HG03066 (cell line): ENCODE measurements around the gene TBC1D22A.
"Not testable (repeated sequence)": the region's sequence is repeated elsewhere in the genome, so short reads cannot be mapped to it uniquely, and the experiment has no call there.

Experiments
- ATAC-seq: cut with Tn5 transposase; IDR thresholded peaks from one replicate; pipeline ENCODE4 v1.9.1; 2021; ENCODE audit warnings: low read depth; ENCODE audit not compliant: unreplicated experiment

TBC1D22A gene

GRCh38 chr22:47165338-47166032 lies 403.0 kb downstream of the TBC1D22A start:
- no peak for ATAC-seq

DNA sequence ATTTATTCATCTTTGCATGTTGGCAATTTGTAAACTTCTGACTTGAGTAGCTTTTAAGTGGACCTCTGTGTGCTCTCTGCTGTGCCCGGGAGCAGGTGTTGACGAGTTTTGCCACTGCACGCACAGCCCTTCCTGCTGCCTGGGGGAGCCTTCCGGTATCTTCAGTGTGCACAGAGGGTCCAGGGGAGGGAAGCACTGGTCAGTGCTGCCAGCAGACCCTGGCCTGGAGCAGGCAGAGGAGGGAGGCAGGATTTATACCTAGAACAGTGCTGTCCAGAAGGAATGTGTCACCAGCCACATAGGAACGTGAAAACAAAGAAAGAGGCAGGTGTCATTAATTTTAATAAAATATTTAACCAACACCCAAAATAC lies 403.6 kb downstream of the TBC1D22A start:
- no peak for ATAC-seq

DNA sequence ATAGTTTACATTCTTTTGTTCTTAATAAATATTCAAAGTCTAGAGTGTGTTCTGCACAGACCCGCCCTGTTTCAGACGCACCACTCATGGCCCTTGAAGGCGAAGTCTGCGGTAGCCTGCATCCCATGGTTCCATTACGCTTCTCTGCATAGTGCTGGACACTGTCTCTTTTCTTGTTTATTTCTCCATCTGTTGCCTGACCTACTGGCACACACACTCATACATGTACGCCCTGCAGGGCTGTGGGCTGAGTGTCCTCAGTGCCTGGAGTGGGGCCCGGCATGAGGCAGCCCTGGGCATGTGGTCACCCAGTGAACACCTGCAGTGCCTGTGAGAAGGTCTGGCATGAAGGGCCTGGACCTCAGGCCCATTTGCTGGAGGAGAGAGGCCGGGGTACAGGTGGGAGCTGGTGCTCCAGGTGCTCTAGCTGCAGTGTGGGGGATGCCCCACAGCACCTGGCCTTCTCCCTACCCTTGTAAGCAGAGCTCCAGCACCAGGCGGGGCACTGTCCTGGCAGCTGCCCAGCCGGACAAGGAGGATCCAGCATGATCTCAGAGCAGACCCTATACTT lies 404.1 kb downstream of the TBC1D22A start:
- no peak for ATAC-seq

DNA sequence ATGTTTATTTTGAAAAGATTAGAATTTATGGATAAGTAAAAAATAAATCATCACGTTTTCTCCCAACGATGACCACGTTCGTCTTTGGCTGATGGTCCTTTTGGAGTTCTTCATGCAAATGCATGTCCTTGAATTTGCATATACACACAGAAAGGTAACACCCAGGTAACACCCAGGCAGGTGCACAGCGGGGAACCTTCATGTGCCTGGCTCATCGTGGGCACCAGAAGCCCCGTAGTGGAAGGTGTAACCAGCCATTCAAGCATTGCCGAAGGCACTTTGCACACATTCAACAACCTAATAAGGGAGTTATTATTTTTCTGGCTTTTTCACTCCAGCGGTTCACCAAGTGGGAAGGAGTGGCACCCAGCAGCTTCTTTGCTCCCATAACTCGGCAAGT lies 404.6 kb downstream of the TBC1D22A start:
- ATAC-seq, result no peak

GRCh38 chr22:47167921-47168320 lies 405.5 kb downstream of the TBC1D22A start:
- ATAC-seq, result not testable (repeated sequence)

DNA sequence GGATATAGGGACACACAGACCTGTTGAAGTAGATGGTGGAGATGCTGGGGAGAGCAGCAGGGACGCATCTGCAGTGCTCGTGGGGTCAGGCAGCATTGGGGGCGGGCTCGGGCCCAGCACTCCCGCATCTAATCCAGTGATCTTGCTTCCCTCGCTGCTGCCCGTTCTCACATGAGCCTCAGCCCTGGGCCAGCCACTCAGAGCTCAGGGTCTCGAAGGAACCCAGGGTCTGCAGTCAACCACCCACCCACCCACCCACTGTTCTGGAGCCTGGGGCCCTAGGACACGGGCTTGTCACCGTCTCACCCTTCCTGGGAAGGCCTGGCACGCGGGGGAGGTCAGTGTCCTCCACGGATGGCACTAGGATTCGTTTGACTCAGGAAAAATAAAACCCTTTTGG lies 406.0 kb downstream of the TBC1D22A start:
- ATAC-seq, result no peak

GRCh38 chr22:47168900-47169800 lies 406.7 kb downstream of the TBC1D22A start:
- no peak for ATAC-seq

DNA sequence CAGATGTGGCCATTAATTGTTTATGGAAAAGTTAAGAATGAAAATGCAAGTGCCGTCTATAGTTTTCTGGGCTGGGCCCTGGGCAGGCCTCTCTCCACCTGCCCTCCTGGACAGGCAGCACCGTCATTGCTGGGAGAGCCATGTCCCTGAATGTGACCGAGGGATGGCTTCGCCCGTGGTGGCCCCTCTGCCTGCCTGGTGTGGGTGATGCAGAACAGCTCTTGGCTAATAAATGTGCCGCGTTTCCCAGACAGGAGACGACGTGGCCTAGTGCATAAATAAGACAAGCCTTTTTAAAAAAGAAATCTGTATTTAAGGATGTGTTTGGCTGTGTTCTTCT lies 407.3 kb downstream of the TBC1D22A start:
- no peak for ATAC-seq

DNA sequence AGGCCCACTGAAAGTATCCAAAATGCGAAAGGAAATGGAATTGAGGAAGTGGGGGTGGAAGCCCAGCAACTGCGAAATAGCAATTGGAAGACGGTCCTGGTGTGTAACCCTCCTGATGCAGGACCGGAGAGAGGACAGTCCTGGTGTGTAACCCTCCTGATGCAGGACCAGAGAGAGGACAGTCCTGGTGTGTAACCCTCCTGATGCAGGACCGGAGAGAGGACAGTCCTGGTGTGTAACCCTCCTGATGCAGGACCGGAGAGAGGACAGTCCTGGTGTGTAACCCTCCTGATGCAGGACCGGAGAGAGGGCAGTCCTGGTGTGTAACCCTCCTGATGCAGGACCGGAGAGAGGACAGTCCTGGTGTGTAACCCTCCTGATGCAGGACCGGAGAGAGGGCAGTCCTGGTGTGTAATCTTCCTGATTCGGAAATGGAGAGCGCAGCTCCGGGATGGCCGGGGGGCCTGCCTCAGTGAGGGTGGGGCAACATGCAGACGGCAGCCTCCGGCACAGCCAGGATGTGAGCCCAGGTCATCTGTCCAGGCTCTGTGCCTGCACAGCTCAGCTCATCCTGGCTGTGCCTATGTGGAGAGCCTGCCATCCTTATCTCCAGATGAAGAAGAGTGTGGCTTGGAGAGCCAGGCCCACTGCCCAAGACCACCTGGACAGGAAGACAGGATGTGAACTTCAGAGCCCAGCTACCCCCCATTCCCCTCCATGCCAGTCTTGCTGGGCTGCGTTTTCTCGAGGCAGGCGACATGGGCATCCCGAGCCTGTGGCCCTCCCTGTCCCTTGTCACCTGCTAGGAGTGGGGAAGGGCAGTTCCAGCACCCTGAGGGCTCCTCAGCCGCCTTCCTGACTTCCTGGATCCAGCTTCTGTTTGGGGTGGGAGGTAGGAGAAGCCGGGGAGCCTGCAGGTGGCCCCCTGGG lies 408.3 kb downstream of the TBC1D22A start:
- ATAC-seq, result not testable (repeated sequence)

- ATAC-seq, result no peak
Observed at GRCh38 chr22:47171441-47172221, 409.2 kb downstream of the TBC1D22A start.

- ATAC-seq, result no peak
Observed at GRCh38 chr22:47172771-47173534, 410.5 kb downstream of the TBC1D22A start.

DNA sequence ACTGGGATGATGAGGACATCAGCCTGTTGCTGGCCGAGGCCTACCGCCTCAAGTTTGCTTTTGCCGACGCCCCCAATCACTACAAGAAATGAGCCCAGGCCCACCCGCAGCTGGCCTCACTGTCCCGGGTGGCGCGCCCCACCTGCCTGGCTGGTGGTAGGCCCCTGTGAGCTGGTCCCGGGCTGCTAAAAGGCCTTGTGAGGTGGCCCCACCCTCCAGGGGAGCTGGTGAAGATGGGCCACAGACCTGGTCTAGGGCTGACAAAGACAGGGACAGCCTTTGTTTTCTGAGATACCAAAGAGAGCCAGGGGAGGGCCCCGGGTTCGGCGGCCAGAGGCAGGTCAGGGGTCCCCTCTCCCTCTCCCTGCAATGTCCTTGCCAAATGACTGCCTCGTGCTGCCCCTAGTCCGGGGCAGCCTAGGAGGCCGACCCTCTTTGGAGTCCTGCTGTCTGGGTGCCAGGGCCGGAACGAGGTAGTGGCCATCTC lies 411.1 kb downstream of the TBC1D22A start:
- no peak for ATAC-seq

DNA sequence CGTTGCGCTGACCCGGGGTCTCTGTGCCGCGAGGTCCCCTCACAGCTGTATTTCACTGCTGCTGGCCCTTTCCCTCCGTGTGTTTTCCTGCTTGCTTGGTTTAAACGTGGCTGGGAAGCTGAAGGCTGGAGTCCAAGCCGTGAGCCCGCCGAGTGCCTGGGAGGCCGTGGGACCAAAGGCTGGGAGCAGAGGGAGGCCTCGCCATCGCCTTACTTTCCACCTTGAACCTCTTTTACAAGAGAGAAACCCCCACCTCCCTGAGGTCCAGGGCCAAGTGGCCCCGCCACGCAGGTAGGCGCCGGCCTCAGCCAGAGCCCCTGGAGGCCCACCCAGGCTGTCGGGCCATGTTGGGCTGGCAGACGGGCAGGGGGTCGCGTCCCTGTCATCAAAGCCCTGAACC lies 411.6 kb downstream of the TBC1D22A start:
- ATAC-seq, result no peak

- ATAC-seq, result no peak
Observed at GRCh38 chr22:47174671-47175112, 412.2 kb downstream of the TBC1D22A start.

DNA sequence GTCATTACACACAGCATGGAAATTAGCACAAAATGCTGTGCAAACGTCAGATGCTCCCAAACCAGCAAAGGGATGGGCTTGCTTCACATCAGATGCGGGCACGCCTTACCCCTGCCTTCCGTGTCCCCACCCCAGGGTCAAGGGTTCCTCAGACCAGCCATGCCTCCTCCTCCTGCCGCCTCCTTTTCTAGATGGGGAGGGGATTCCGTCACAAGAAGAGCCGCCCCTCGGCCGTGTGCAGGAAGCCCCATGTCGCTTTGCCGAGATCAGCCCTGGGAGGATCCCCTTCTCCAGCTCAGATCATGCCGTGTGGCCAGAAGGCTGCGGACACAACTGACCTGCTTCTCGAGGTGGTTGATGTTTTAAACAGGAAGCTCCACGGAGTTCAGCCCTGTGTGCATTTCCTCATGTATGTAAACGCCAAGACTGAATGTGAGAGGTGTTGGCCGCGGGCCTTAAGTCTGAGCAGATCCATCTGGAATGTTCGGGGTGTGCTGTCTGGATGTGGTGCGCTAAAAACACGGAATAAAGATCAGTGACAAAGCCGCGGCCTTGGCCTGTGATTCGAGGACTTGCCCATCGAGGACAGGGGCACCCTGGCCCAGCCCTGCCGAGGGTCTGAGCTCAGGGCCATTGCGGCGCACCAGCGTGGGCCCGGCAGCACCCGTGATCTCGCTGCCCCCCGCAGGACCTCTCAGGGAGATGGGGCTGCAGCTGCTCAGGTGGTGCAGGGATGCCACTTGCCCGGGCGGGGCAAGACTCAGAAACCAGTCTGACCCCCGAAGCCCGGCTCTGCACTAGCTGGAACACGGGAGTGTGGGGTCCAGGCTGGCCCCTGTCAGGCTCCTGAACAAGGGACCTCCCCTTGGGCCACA lies 412.9 kb downstream of the TBC1D22A start:
- ATAC-seq, result no peak

GRCh38 chr22:47176026-47176389 lies 413.6 kb downstream of the TBC1D22A start:
- no peak for ATAC-seq

DNA sequence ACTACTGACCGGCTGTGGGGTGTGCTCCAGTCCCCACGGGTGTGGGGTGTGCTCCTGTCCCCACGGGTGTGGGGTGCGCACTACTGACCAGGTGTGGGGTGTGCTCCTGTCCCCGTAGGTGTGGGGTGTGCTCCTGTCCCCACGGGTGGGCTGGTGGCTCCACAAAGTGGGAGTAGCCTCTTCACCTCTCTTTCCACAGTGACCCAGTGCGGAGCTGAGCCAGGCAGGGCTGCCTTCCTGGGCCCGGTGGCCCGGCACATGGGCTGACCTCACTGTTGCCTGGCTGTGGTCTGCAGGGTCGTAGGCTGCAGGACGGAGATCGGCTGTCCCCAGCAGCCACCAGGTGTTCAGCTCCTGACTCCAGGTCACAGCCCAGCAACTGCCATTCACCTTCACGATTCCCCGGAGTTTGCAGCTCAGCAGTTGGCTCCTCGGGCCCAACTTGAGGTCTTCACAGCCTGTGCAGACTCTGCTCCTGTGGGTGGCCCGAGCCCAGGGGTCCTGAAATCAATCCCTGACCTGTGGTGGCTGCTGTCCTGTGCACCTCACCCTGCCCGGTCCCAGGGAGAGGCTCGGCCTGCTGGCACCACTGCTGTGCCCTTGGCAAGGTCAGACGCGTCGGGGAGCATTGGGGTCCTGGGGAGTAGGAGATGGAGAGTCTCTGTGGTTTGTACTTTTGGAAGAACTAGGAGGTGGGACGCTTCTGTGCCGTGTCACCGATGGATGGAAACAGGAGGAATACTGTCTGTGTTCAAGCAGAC lies 414.3 kb downstream of the TBC1D22A start:
- no peak for ATAC-seq
